ENCODE data around the gene RGS4. TPM values are rescaled to one million over a fixed set of nuclear protein-coding genes. Genes with fewer than 3 reads are reported as not detected.

The RGS4 gene
- total RNA-seq, 1 experiment from 2014 or later: not detected

- no peak for DNase-seq
- Histone ChIP-seq H3K4me1 (replicated peaks; ENCODE audit: insufficient read depth) (no peaks in the 10 kb centered on the region), H3K36me3 (ENCODE audit: low read depth) (no peaks in the 10 kb centered on the region), H3K79me2 (ENCODE audit: low read depth) (no peaks in the 10 kb centered on the region), H3K27me3 (ENCODE audit: insufficient read depth, low read depth) (no peaks in the 10 kb centered on the region), H3K4me2 (no peak overlapping the region), H2AFZ (0 out of 2 replicates have a peak overlapping the region, but pooled peaks have one; percentile 48), H3K4me3 (no peak overlapping the region), H3K9me2 (ENCODE audit: insufficient read depth) (no peaks in the 10 kb centered on the region), H3K27ac (no peak overlapping the region), H3K9me3 (ENCODE audit: insufficient read depth, low read depth) (no peaks in the 10 kb centered on the region), H4K20me1 (ENCODE audit: insufficient read depth) (no peaks in the 10 kb centered on the region), H3F3A (ENCODE audit: insufficient read depth, low read depth) (no peaks in the 10 kb centered on the region)
- TF ChIP-seq CTCF (conservative IDR thresholded peaks at IDR 0.05) (no peak), EZH2 (IDR thresholded peaks at IDR 0.05; ENCODE audit: low read depth) (no peak)
- intact Hi-C loops (cut with micrococcal nuclease; ENCODE audit: unreplicated experiment): no loop called here
- CTCF ChIA-PET: no interaction called here
- BruUV-seq (replicated peaks): no TSS peak
- POLR2A ChIA-PET (ENCODE audit: unreplicated experiment): no interaction called here
Observed at GRCh38 chr1:163050496-163050895, 18.7 kb upstream of the RGS4 start.

- CTCF ChIA-PET: no interaction called here
- intact Hi-C loops (cut with micrococcal nuclease; ENCODE audit: unreplicated experiment): no loop called here
Observed at GRCh38 chr1:163054181-163054591, 15.0 kb upstream of the RGS4 start.

GRCh38 chr1:163055005-163055404 lies 14.2 kb upstream of the RGS4 start:
- ChIA-PET CTCF (no interaction called here), POLR2A (ENCODE audit: unreplicated experiment) (no interaction called here)
- H3F3A ChIP-seq (ENCODE audit: insufficient read depth, low read depth): no peaks in the 10 kb centered on the region
- H3K36me3 ChIP-seq (ENCODE audit: low read depth): no peaks in the 10 kb centered on the region
- no peaks in the 10 kb centered on the region; the same call in 1 of the 2 replicates for H3K9me2 ChIP-seq (ENCODE audit: insufficient read depth)
- H3K4me3 ChIP-seq: no peak overlapping the region
- no peaks in the 10 kb centered on the region for H4K20me1 ChIP-seq (ENCODE audit: insufficient read depth)
- no peaks in the 10 kb centered on the region for H3K27me3 ChIP-seq (ENCODE audit: insufficient read depth, low read depth)
- intact Hi-C loops (cut with micrococcal nuclease; ENCODE audit: unreplicated experiment): no loop called here
- no peak for DNase-seq
- TF ChIP-seq EZH2 (IDR thresholded peaks at IDR 0.05; ENCODE audit: low read depth): no peak
- no peak for TF ChIP-seq CTCF (conservative IDR thresholded peaks at IDR 0.05)
- no peak overlapping the region for H3K27ac ChIP-seq
- no peak overlapping the region for H3K4me2 ChIP-seq
- no peaks in the 10 kb centered on the region for H3K9me3 ChIP-seq (ENCODE audit: insufficient read depth, low read depth)
- 0 out of 2 replicates have a peak, but pooled peaks cover 6% of the 10 kb centered on the region for H3K4me1 ChIP-seq (replicated peaks; ENCODE audit: insufficient read depth)
- no TSS peak for BruUV-seq (replicated peaks)
- H3K79me2 ChIP-seq (ENCODE audit: low read depth): no peaks in the 10 kb centered on the region
- no peak overlapping the region for H2AFZ ChIP-seq

More at GRCh38 chr1:163054181-163054591, 15.0 kb upstream of the RGS4 start:
- H3K9me2 ChIP-seq (ENCODE audit: insufficient read depth): no peaks in the 10 kb centered on the region
- no peaks in the 10 kb centered on the region for H4K20me1 ChIP-seq (ENCODE audit: insufficient read depth)
- POLR2A ChIA-PET (ENCODE audit: unreplicated experiment): no interaction called here
- no peaks in the 10 kb centered on the region for H3K9me3 ChIP-seq (ENCODE audit: insufficient read depth, low read depth)
- no peak overlapping the region for H2AFZ ChIP-seq
- no peak overlapping the region for H3K4me2 ChIP-seq
- no peaks in the 10 kb centered on the region for H3F3A ChIP-seq (ENCODE audit: insufficient read depth, low read depth)
- TF ChIP-seq CTCF (conservative IDR thresholded peaks at IDR 0.05) (no peak), EZH2 (IDR thresholded peaks at IDR 0.05; ENCODE audit: low read depth) (no peak)
- H3K27me3 ChIP-seq (ENCODE audit: insufficient read depth, low read depth): no peaks in the 10 kb centered on the region
- no peaks in the 10 kb centered on the region for H3K36me3 ChIP-seq (ENCODE audit: low read depth)
- no peak for DNase-seq
- no peaks in the 10 kb centered on the region for H3K79me2 ChIP-seq (ENCODE audit: low read depth)
- 0 out of 2 replicates have a peak, but pooled peaks cover 6% of the 10 kb centered on the region for H3K4me1 ChIP-seq (replicated peaks; ENCODE audit: insufficient read depth)
- no peak overlapping the region for H3K27ac ChIP-seq
- no peak overlapping the region for H3K4me3 ChIP-seq
- no TSS peak for BruUV-seq (replicated peaks)
